Upper lobe of left lung (tissue), 6 donors: ENCODE measurements around the gene TRIM67. TPM values are rescaled to one million over a fixed set of nuclear protein-coding genes. Genes with fewer than 3 reads are reported as not detected.
"Not testable (repeated sequence)": the region's sequence is repeated elsewhere in the genome, so short reads cannot be mapped to it uniquely, and the experiment has no call there.

Experiments
- ATAC-seq, 2 donors: fragments of 200-7000 bp; cut with Tn5 transposase; one replicate each; pipeline ENCODE4 v1.9.1; 2022; ENCODE audit warnings: mild to moderate bottlenecking in 2 of 2, moderate library complexity in 2 of 2; ENCODE audit not compliant: low FRiP score in 2 of 2
- DNase-seq, 2 donors: peaks; one replicate each; pipeline ENCODE4 v3.0.0-alpha.2; 2019 to 2020
- H3K27ac ChIP-seq, 4 donors: fragments of 200-600 bp; sonication (generic); one replicate each; pipeline ENCODE4 v1.5.1; 2016 to 2019
- H3K27me3 ChIP-seq, 4 donors: fragments of 200-600 bp; sonication (generic); one replicate each; pipeline ENCODE4 v1.5.1; 2017 to 2019
- H3K36me3 ChIP-seq, 4 donors: fragments of 200-600 bp; sonication (generic); one replicate each; pipeline ENCODE4 v1.5.1; 2016 to 2019
- H3K4me1 ChIP-seq, 4 donors: fragments of 200-600 bp; sonication (generic); one replicate each; pipeline ENCODE4 v1.5.1; 2018 to 2019
- H3K4me3 ChIP-seq, 4 donors: fragments of 200-600 bp; sonication (generic); one replicate each; pipeline ENCODE4 v1.5.1; 2017 to 2019; ENCODE audit warnings: mild to moderate bottlenecking in 2 of 4, moderate library complexity in 1 of 4
- H3K9me3 ChIP-seq, 4 donors: fragments of 200-600 bp; sonication (generic); one replicate each; pipeline ENCODE4 v1.5.1; 2018 to 2019
- EP300 ChIP-seq, 4 donors: sonication (generic); formaldehyde crosslinking; IDR thresholded peaks; one replicate each; pipeline ENCODE4 v1.5.1; 2017; ENCODE audit warnings: antibody characterized with exemption in 4 of 4, control low read depth in 2 of 4
- POLR2A ChIP-seq, 4 donors: fragments of 450-650 bp; IDR thresholded peaks; one replicate each; pipeline ENCODE4 v1.5.1; 2016 to 2017; ENCODE audit warnings: antibody characterized with exemption in 4 of 4, mild to moderate bottlenecking in 2 of 4
- POLR2AphosphoS5 ChIP-seq, 2 donors: sonication (generic); formaldehyde crosslinking; IDR thresholded peaks; one replicate each; pipeline ENCODE4 v1.5.1; 2017; ENCODE audit warnings: antibody characterized with exemption in 2 of 2
- WGBS, 2 donors: methylation state at CpG; one replicate each; pipeline ENCODE4 v1.1.5; 2017 to 2018; 5-methylcytosine and 5-hydroxymethylcytosine counted together
- total RNA-seq, 6 donors: library from RNA; depleted of rRNA in 4 of 6; stranded (reverse); fragments of >200 nt in 4 of 6; gene quantifications; one replicate each; pipeline versions ENCODE4 v1.1.0 to v1.2.1, GENCODE V29; 2016 to 2021
- TF ChIP-seq, protein P1 (sequence below), 6 experiments: fragments of 450-650 bp in 4 of 6; fragments of 200-600 bp in 2 of 6; sonication (generic) in 2 of 6; IDR thresholded peaks; one replicate each; pipeline ENCODE4 v1.5.1; 2016 to 2019; ENCODE audit warnings: antibody characterized with exemption in 6 of 6
- donor health status: DM: no; HTN: no; CAD: no; lungs with moderate emphysema.
- donor health status: DM: no; HTN: yes; CAD: no; lungs with severe emphysema.

Gene TRIM67
- total RNA-seq, 6 donors from 2014 or later: 0.03 TPM; not detected in 5

DNA sequence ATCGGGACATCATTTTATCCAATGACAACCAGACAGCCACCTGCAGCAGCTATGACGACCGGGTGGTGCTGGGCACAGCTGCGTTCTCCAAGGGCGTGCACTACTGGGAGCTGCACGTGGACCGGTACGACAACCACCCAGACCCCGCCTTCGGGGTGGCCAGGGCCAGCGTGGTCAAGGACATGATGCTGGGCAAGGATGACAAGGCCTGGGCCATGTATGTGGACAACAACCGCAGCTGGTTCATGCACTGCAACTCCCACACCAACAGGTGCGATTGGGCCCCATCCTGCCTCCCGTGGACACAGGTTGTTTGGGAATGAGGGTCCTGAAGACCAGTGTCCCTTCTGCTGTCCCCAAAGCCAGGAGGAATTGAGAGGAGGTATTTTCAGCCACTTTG, 47.1 kb downstream of the TRIM67 start:
- ATAC-seq (no peak), DNase-seq (peak in 1 of 2 donors; percentile 65)
- Histone ChIP-seq H3K36me3 (no peaks in the 10 kb centered on the region), H3K27ac (no peak overlapping the region), H3K4me3 (no peak overlapping the region), H3K4me1 (peaks cover 0 to 8% (median 6%) of the 10 kb centered on the region in 4 donors), H3K27me3 (no peaks in the 10 kb centered on the region), H3K9me3 (no peaks in the 10 kb centered on the region)
- TF ChIP-seq EP300 (IDR thresholded peaks at IDR 0.05) (no peak), POLR2AphosphoS5 (IDR thresholded peaks at IDR 0.05) (no peak), POLR2A (IDR thresholded peaks at IDR 0.05) (no peak)
- TF ChIP-seq, protein P1, sequence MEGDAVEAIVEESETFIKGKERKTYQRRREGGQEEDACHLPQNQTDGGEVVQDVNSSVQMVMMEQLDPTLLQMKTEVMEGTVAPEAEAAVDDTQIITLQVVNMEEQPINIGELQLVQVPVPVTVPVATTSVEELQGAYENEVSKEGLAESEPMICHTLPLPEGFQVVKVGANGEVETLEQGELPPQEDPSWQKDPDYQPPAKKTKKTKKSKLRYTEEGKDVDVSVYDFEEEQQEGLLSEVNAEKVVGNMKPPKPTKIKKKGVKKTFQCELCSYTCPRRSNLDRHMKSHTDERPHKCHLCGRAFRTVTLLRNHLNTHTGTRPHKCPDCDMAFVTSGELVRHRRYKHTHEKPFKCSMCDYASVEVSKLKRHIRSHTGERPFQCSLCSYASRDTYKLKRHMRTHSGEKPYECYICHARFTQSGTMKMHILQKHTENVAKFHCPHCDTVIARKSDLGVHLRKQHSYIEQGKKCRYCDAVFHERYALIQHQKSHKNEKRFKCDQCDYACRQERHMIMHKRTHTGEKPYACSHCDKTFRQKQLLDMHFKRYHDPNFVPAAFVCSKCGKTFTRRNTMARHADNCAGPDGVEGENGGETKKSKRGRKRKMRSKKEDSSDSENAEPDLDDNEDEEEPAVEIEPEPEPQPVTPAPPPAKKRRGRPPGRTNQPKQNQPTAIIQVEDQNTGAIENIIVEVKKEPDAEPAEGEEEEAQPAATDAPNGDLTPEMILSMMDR (IDR thresholded peaks at IDR 0.05): no peak
- WGBS, 2 donors: 91 to 96% methylated on average over 9 to 14 of the region's 14 CpGs

DNA sequence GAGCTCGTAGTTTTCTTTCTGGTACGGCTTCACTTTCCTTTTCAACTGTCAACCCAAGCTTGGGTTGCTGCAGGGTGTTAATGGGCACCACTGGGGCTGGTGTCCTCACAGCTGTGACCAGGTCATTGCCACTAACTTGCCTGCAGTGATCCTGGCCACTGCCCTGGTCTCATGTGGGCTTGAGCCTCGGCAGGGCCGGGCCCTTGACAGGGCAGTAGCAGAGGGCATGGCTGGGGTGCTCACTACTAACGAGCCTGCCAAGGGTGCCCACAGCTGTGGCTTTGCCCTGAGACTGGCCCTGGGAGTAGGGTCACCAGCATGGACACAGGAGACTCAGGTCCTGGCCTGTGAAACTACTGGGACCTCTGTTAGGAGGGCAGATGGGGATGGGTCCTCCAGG, 47.7 kb downstream of the TRIM67 start:
- 88 to 93% methylated on average over 2 to 5 of the region's 5 CpGs for WGBS, 2 donors
- Histone ChIP-seq H3K4me3 (no peak overlapping the region), H3K27ac (no peak overlapping the region), H3K9me3 (no peaks in the 10 kb centered on the region), H3K4me1 (peaks cover 0 to 8% (median 6%) of the 10 kb centered on the region in 4 donors), H3K27me3 (no peaks in the 10 kb centered on the region), H3K36me3 (no peaks in the 10 kb centered on the region)
- DNase-seq: no peak
- ATAC-seq: peak in 1 of 2 donors; percentile 6
- TF ChIP-seq POLR2AphosphoS5 (IDR thresholded peaks at IDR 0.05) (no peak), POLR2A (IDR thresholded peaks at IDR 0.05) (no peak), EP300 (IDR thresholded peaks at IDR 0.05) (no peak)
- TF ChIP-seq, protein P1 (IDR thresholded peaks at IDR 0.05): no peak

DNA sequence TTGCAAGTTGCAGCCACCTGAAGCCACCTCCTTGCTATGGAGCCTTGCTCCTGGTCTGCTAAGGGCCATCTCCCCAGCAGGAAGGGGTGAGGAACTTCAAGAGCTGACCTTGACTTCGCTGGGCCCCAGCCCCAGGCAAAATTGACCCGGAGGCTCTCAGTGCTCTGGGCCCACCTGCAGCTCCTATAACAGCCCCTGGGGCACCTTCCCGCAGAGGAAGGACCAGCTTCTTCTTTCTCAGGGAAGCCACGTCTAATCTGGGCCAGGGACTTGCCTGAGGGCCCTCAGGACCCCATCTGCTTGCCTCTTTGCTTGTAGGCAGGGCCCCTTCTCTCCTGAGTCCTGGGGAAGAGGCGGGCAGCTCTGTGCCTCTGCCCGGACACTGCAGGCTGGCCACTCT, 48.3 kb downstream of the TRIM67 start:
- no peak for TF ChIP-seq EP300 (IDR thresholded peaks at IDR 0.05)
- TF ChIP-seq, protein P1 (IDR thresholded peaks at IDR 0.05): no peak
- 86 to 87% methylated on average over 4 to 6 of the region's 6 CpGs for WGBS, 2 donors
- DNase-seq: no peak
- H3K9me3 ChIP-seq: no peaks in the 10 kb centered on the region
- no peaks in the 10 kb centered on the region for H3K36me3 ChIP-seq
- H3K27me3 ChIP-seq: no peaks in the 10 kb centered on the region
- H3K4me3 ChIP-seq: no peak overlapping the region
- H3K27ac ChIP-seq: no peak overlapping the region
- ATAC-seq: no peak
- peaks cover 0 to 8% (median 6%) of the 10 kb centered on the region in 4 donors for H3K4me1 ChIP-seq

DNA sequence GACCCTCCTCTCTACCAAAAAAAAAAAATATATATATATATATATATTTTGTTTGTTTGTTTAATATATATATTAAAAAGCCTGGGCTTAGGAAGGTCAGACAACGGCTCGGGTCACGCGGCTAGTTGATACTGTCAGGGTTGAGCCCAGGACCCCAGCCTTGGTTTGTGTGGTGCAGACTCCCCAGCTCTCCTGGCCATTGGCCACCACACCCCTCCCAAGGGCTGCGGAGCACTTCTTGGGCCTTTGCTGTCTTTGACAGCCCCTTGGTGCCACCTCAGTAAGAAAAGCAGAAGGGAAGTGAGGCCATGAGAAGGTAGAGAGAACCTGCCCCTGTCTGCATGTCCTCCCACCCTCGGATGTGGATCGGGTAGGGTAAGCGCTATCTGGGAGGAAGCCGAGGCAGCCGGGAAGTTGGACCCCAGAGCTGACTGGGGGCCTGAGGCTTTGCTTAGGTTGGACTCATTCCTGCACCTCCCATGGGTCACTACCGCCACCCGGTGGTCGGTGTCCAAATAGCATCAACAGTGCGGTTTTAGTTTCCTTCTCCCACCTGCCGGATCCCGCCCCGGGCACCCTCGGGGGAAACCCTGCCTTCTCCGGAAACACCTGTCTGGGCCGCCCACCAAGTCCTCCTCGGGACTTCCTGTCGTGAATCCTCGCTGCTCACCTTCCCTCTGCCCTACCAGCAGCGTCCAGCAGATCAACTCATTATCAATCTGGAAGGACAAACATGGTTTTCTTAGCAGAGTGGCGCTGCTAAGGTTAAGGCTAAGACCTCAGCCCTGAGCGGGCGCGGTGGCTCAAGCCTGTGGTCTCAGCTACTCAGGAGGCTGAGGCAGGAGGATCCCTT, 49.4 kb downstream of the TRIM67 start:
- peak overlapping the region in 1 of 4 donors; percentile 52 for H3K27ac ChIP-seq
- H3K4me3 ChIP-seq: peak overlapping the region; percentile 19 to 52 (median 42)
- no peaks in the 10 kb centered on the region for H3K36me3 ChIP-seq
- 19% methylated on average over 24 to 28 of the region's 28 CpGs for WGBS, 2 donors
- peaks cover 0 to 8% (median 6%) of the 10 kb centered on the region in 4 donors for H3K4me1 ChIP-seq
- H3K9me3 ChIP-seq: no peaks in the 10 kb centered on the region
- TF ChIP-seq POLR2A (IDR thresholded peaks at IDR 0.05): no peak
- TF ChIP-seq EP300 (IDR thresholded peaks at IDR 0.05): no peak
- TF ChIP-seq, protein P1 (IDR thresholded peaks at IDR 0.05): peak; percentile 80 to 95 (median 89)
- no peak for TF ChIP-seq POLR2AphosphoS5 (IDR thresholded peaks at IDR 0.05)
- ATAC-seq: peak; percentile 83 to 89
- peak; percentile 82 to 86 for DNase-seq
- no peaks in the 10 kb centered on the region for H3K27me3 ChIP-seq

DNA sequence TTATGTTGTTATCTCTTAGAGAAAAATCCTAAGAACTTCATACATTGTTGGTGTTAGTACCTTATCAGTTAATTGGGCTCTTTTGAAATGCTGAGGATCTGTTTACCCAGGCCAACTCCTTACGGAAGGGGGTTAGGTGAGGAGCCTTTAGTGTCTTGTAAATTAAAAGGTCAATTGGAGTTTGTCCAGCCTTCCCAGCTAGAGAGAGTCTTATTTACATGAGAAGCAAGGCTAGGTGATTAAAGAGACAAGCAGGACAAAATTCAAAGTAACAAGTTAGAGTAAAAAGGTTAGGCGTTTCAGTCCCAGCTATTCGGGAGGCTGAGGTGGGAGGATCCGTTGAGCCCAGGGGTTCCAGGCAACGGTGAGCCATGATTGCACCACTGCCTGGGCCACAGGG, 50.4 kb downstream of the TRIM67 start:
- DNase-seq, H3K36me3 ChIP-seq, H3K27ac ChIP-seq, H3K9me3 ChIP-seq, H3K4me1 ChIP-seq, H3K27me3 ChIP-seq, H3K4me3 ChIP-seq, ATAC-seq: not testable (repeated sequence)
- 63 to 69% methylated on average over 5 of the region's 5 CpGs for WGBS, 2 donors
